ENCODE measurements around the gene ITGA8. TPM values are rescaled to one million over a fixed set of nuclear protein-coding genes. Genes with fewer than 3 reads are reported as not detected.

Gene ITGA8
- total RNA-seq, 1 experiment from 2014 or later, result not detected

GRCh38 chr10:15526754-15527153, 193.0 kb downstream of the ITGA8 start:
- H3K36me3 Mint-ChIP-seq (ENCODE audit: insufficient read depth, unreplicated experiment), result no peaks in the 10 kb centered on the region
- H3K9me3 Mint-ChIP-seq (ENCODE audit: unreplicated experiment), result no peaks in the 10 kb centered on the region
- peaks cover 50% of the 10 kb centered on the region for H3K27me3 Mint-ChIP-seq (ENCODE audit: insufficient read depth, unreplicated experiment)
- ChIA-PET CTCF (no interaction called here), POLR2A (no interaction called here)
- H3K27ac Mint-ChIP-seq (ENCODE audit: low read depth, unreplicated experiment), result no peak overlapping the region
- DNase-seq (ENCODE audit: unreplicated experiment), result no peak
- no peak overlapping the region for H3K4me3 Mint-ChIP-seq (ENCODE audit: unreplicated experiment)
- intact Hi-C loops (cut with micrococcal nuclease), result no loop called here
- H3K4me1 Mint-ChIP-seq (ENCODE audit: insufficient read depth, unreplicated experiment), result no peaks in the 10 kb centered on the region
- no TSS peak for BruUV-seq (replicated peaks)
- no peak for TF ChIP-seq CTCF (IDR thresholded peaks at IDR 0.05; ENCODE audit: unreplicated experiment)

GRCh38 chr10:15521328-15521903, 198.3 kb downstream of the ITGA8 start:
- no peaks in the 10 kb centered on the region for H3K36me3 Mint-ChIP-seq (ENCODE audit: insufficient read depth, unreplicated experiment)
- CTCF ChIA-PET, result interaction anchor here (0.6 kb wide), 2 partner anchors 43 to 204 kb away, joined by 3 to 5 read pairs; no protein-coding TSS in a partner anchor
- intact Hi-C loops (cut with micrococcal nuclease), result no loop called here
- no peaks in the 10 kb centered on the region for H3K4me1 Mint-ChIP-seq (ENCODE audit: insufficient read depth, unreplicated experiment)
- no peak for DNase-seq (ENCODE audit: unreplicated experiment)
- no peak overlapping the region for H3K27ac Mint-ChIP-seq (ENCODE audit: low read depth, unreplicated experiment)
- BruUV-seq (replicated peaks), result no TSS peak
- POLR2A ChIA-PET, result no interaction called here
- H3K4me3 Mint-ChIP-seq (ENCODE audit: unreplicated experiment), result no peak overlapping the region
- H3K9me3 Mint-ChIP-seq (ENCODE audit: unreplicated experiment), result no peaks in the 10 kb centered on the region
- TF ChIP-seq CTCF (IDR thresholded peaks at IDR 0.05; ENCODE audit: unreplicated experiment), result no peak
- peaks cover 15% of the 10 kb centered on the region for H3K27me3 Mint-ChIP-seq (ENCODE audit: insufficient read depth, unreplicated experiment)

- no peaks in the 10 kb centered on the region for H3K36me3 Mint-ChIP-seq (ENCODE audit: insufficient read depth, unreplicated experiment)
- H3K4me1 Mint-ChIP-seq (ENCODE audit: insufficient read depth, unreplicated experiment), result no peaks in the 10 kb centered on the region
- TF ChIP-seq CTCF (IDR thresholded peaks at IDR 0.05; ENCODE audit: unreplicated experiment), result no peak
- no peaks in the 10 kb centered on the region for H3K9me3 Mint-ChIP-seq (ENCODE audit: unreplicated experiment)
- intact Hi-C loops (cut with micrococcal nuclease), result no loop called here
- ChIA-PET POLR2A (no interaction called here), CTCF (interaction anchor here (0.6 to 1.1 kb wide), 4 partner anchors 14 to 1932 kb away, joined by 3 to 6 read pairs (median 4); no protein-coding TSS in a partner anchor)
- peaks cover 3% of the 10 kb centered on the region for H3K27me3 Mint-ChIP-seq (ENCODE audit: insufficient read depth, unreplicated experiment)
- BruUV-seq (replicated peaks), result no TSS peak
- peak; percentile 23 for DNase-seq (ENCODE audit: unreplicated experiment)
- no peak overlapping the region for H3K27ac Mint-ChIP-seq (ENCODE audit: low read depth, unreplicated experiment)
- H3K4me3 Mint-ChIP-seq (ENCODE audit: unreplicated experiment), result no peak overlapping the region
Measured at GRCh38 chr10:15518250-15518649, 201.5 kb downstream of the ITGA8 start.

- Mint-ChIP-seq H3K9me3 (ENCODE audit: unreplicated experiment) (no peaks in the 10 kb centered on the region), H3K36me3 (ENCODE audit: insufficient read depth, unreplicated experiment) (no peaks in the 10 kb centered on the region), H3K4me1 (ENCODE audit: insufficient read depth, unreplicated experiment) (no peaks in the 10 kb centered on the region), H3K27me3 (ENCODE audit: insufficient read depth, unreplicated experiment) (peaks cover 11% of the 10 kb centered on the region), H3K4me3 (ENCODE audit: unreplicated experiment) (no peak overlapping the region), H3K27ac (ENCODE audit: low read depth, unreplicated experiment) (no peak overlapping the region)
- TF ChIP-seq CTCF (IDR thresholded peaks at IDR 0.05; ENCODE audit: unreplicated experiment), result no peak
- intact Hi-C loops (cut with micrococcal nuclease), result no loop called here
- POLR2A ChIA-PET, result no interaction called here
- CTCF ChIA-PET, result interaction anchor here (0.7 to 1.6 kb wide), 3 partner anchors 8 to 209 kb away, joined by 3 to 5 read pairs (median 4); no protein-coding TSS in a partner anchor
- no TSS peak for BruUV-seq (replicated peaks)
- DNase-seq (ENCODE audit: unreplicated experiment), result no peak
Measured at GRCh38 chr10:15516256-15517085, 203.3 kb downstream of the ITGA8 start.

Measured in MCF 10A (cell line).